Ovary (tissue), 9 donors: ENCODE data around the gene SLC9A2. TPM values are rescaled to one million over a fixed set of nuclear protein-coding genes. Genes with fewer than 3 reads are reported as not detected.

Experiments used
- DNase-seq, 5 donors: peaks; one replicate each; pipeline ENCODE4 v3.0.0-alpha.2; 2019 to 2020
- H3K27ac ChIP-seq, 2 donors: fragments of 200-600 bp; one replicate each; pipeline versions ENCODE4 v1.5.1 to v1.8.0; 2019 to 2022
- H3K27me3 ChIP-seq: fragments of 200-600 bp; one replicate; pipeline ENCODE4 v1.8.0; 2022
- H3K36me3 ChIP-seq: fragments of 200-600 bp; sonication (generic); one replicate; pipeline ENCODE4 v1.5.1; 2019
- H3K4me1 ChIP-seq: one replicate; pipeline ENCODE4 v1.8.1; 2013; ENCODE audit warnings: mild to moderate bottlenecking, moderate library complexity; ENCODE audit not compliant: insufficient read depth
- H3K4me3 ChIP-seq: fragments of 200-600 bp; sonication (generic); one replicate; pipeline ENCODE4 v1.5.1; 2017
- H3K9me3 ChIP-seq, 2 donors: fragments of 200-600 bp in 1 of 2; sonication (generic) in 1 of 2; one replicate each; pipeline versions ENCODE4 v1.5.1 to v1.8.1; 2013 to 2019; ENCODE audit warnings: mild to moderate bottlenecking in 1 of 2, moderate library complexity in 1 of 2
- CTCF ChIP-seq, 3 donors: fragments of 450-650 bp in 2 of 3; fragments of 200-600 bp in 1 of 3; IDR thresholded peaks; one replicate each; pipeline versions ENCODE4 v1.5.1 to v1.8.0; 2016 to 2022; ENCODE audit warnings: antibody characterized with exemption in 3 of 3, mild to moderate bottlenecking in 1 of 3
- EP300 ChIP-seq: sonication (generic); formaldehyde crosslinking; IDR thresholded peaks from one replicate; pipeline ENCODE4 v1.6.1; 2017; ENCODE audit warnings: antibody characterized with exemption
- POLR2A ChIP-seq: fragments of 450-650 bp; IDR thresholded peaks from one replicate; pipeline ENCODE4 v1.6.1; 2017; ENCODE audit warnings: antibody characterized with exemption, mild to moderate bottlenecking, moderate library complexity
- WGBS, 3 donors: extraction: QIAGEN DNeasy Blood & Tissue Kit in 1 of 3; methylation state at CpG; one replicate each; pipeline versions ENCODE4 v1.1.5 to v1.1.7; 2013 to 2017; 5-methylcytosine and 5-hydroxymethylcytosine counted together
- intact Hi-C, 4 donors: fragments of 100-400 bp; cut with DNase I; formaldehyde crosslinking; loops; one replicate each; pipeline versions ENCODE4 v1.11.0 to v1.15.1; 2022 to 2023
- polyA plus RNA-seq, 2 donors: library from polyadenylated mRNA; stranded (reverse); fragments of 200-250 nt in 1 of 2; fragments of 350-450 nt in 1 of 2; fragmentation: Illumina TruSeq in 1 of 2; extraction: RNeasy Lipid Tissue Mini Kit (QIAGEN cat#74804) in 1 of 2; gene quantifications; one replicate each; pipeline ENCODE4 v1.2.3, GENCODE V29; 2013 to 2014
- total RNA-seq, 7 donors: library from RNA; depleted of rRNA in 2 of 7; stranded (reverse); fragments of >200 nt in 2 of 7; fragmentation: NEBNext Ultra II Directional in 3 of 7; extraction: Animal tissue kit (Norgen Biotek cat#: 25700) in 3 of 7; gene quantifications; one replicate each; pipeline versions ENCODE4 v1.1.0 to v1.2.4, GENCODE V29; 2016 to 2023
- donor health status: DM: no; HTN: no; CAD: no; lungs with moderate emphysema.
- donor health status: DM: no; HTN: no; CAD: no.
- donor health status: Bipolar disorder and iron deficiency.
- donor health status: DM: yes; HTN: yes; CAD: no.
- donor health status: DM: no; HTN: no; CAD: no.
- donor health status: DM: yes; HTN: yes; CAD: no.

The SLC9A2 gene
- total and polyA plus RNA-seq, 9 donors, result 0.08 to 0.46 (median 0.15) TPM; not detected in 5

- H3K27ac ChIP-seq, result no peak overlapping the region
- peaks cover 6% of the 10 kb centered on the region for H3K4me1 ChIP-seq
- no peaks in the 10 kb centered on the region for H3K36me3 ChIP-seq
- intact Hi-C loops, result no loop called here
- DNase-seq, result no peak
- TF ChIP-seq CTCF (IDR thresholded peaks at IDR 0.05), result no peak
- no peak for TF ChIP-seq EP300
- TF ChIP-seq POLR2A, result no peak
- H3K27me3 ChIP-seq, result no peaks in the 10 kb centered on the region
- 66 to 70% (median 67%) methylated on average over 4 of the region's 4 CpGs for WGBS, 3 donors
- H3K4me3 ChIP-seq, result no peak overlapping the region
- H3K9me3 ChIP-seq, result no peaks in the 10 kb centered on the region
Observed at GRCh38 chr2:102621630-102622029, 2.3 kb downstream of the SLC9A2 start.

GRCh38 chr2:102622646-102623045, 3.3 kb downstream of the SLC9A2 start:
- 79 to 84% (median 83%) methylated on average over 3 of the region's 3 CpGs for WGBS, 3 donors
- Histone ChIP-seq H3K27ac (no peak overlapping the region), H3K4me1 (peaks cover 6% of the 10 kb centered on the region), H3K4me3 (no peak overlapping the region), H3K9me3 (no peaks in the 10 kb centered on the region), H3K36me3 (no peaks in the 10 kb centered on the region), H3K27me3 (no peaks in the 10 kb centered on the region)
- intact Hi-C loops, result no loop called here
- TF ChIP-seq EP300 (no peak), POLR2A (no peak), CTCF (IDR thresholded peaks at IDR 0.05) (no peak)
- no peak for DNase-seq

GRCh38 chr2:102630458-102630857, 11.1 kb downstream of the SLC9A2 start:
- WGBS, 3 donors, result 38 to 52% (median 49%) methylated on average over 4 of the region's 4 CpGs
- no peak overlapping the region for H3K27ac ChIP-seq
- H3K36me3 ChIP-seq, result no peaks in the 10 kb centered on the region
- intact Hi-C loops, result no loop called here
- H3K9me3 ChIP-seq, result no peaks in the 10 kb centered on the region
- no peak for TF ChIP-seq EP300
- no peak for TF ChIP-seq CTCF (IDR thresholded peaks at IDR 0.05)
- TF ChIP-seq POLR2A, result no peak
- no peak for DNase-seq
- no peak overlapping the region for H3K4me3 ChIP-seq
- H3K27me3 ChIP-seq, result no peaks in the 10 kb centered on the region
- H3K4me1 ChIP-seq, result no peaks in the 10 kb centered on the region

- 85 to 89% (median 86%) methylated on average over 4 of the region's 4 CpGs for WGBS, 3 donors
- TF ChIP-seq POLR2A (no peak), EP300 (no peak), CTCF (IDR thresholded peaks at IDR 0.05) (no peak)
Observed at GRCh38 chr2:102632380-102633175, 13.2 kb downstream of the SLC9A2 start.

More at GRCh38 chr2:102632380-102633175, 13.2 kb downstream of the SLC9A2 start:
- Histone ChIP-seq H3K9me3 (no peaks in the 10 kb centered on the region), H3K27me3 (no peaks in the 10 kb centered on the region), H3K36me3 (no peaks in the 10 kb centered on the region), H3K27ac (no peak overlapping the region), H3K4me1 (no peaks in the 10 kb centered on the region), H3K4me3 (no peak overlapping the region)
- no peak for DNase-seq
- intact Hi-C loops, result no loop called here
